Motor neuron (in vitro differentiated cells): Measurements from ENCODE around the gene NCAM2. TPM values are rescaled to one million over a fixed set of nuclear protein-coding genes. Genes with fewer than 3 reads are reported as not detected.
A peak's percentile ranks its signal among the peaks of the same experiment; 100 is the strongest.

Experiments used
- ATAC-seq, 8 experiments: fragments of 200-7000 bp; cut with Tn5 transposase; replicated peaks in 6 of 8; 2 replicates each; pipeline ENCODE4 v1.8.0; 2021; ENCODE audit warnings: mild to moderate bottlenecking in 8 of 8, moderate library complexity in 8 of 8
- H3K27ac ChIP-seq, 2 donors: fragments of 250-450 bp; sonication (Bioruptor Pico); 2 replicates each; pipeline ENCODE4 v1.9.0; 2021; ENCODE audit warnings: antibody characterized with exemption in 2 of 2, mild to moderate bottlenecking in 2 of 2, moderate library complexity in 1 of 2
- H3K4me1 ChIP-seq, 2 donors: fragments of 250-450 bp; sonication (Bioruptor Pico); replicated peaks in 1 of 2; 2 replicates each; pipeline ENCODE4 v1.6.1; 2021; ENCODE audit warnings: antibody characterized with exemption in 2 of 2, mild to moderate bottlenecking in 2 of 2, moderate library complexity in 1 of 2
- H3K4me3 ChIP-seq, 5 donors: fragments of 250-450 bp; sonication (Bioruptor Pico); 2 replicates each; pipeline ENCODE4 v1.9.0; 2021; ENCODE audit warnings: antibody characterized with exemption in 5 of 5, mild to moderate bottlenecking in 5 of 5, moderate library complexity in 4 of 5
- WGBS, 10 experiments: fragments of 450-650 bp; shearing (Covaris generic); methylation state at CpG; one replicate each; pipeline ENCODE4 v1.0.0; 2022; 5-methylcytosine and 5-hydroxymethylcytosine counted together
- in situ Hi-C, 9 experiments: fragments of 400-800 bp; cut with MboI; loops; one replicate each; pipeline ENCODE4 v1.15.0; 2021; ENCODE audit warnings: low sequenced_read_pairs in 9 of 9, low pct_unique_long_range_greater_than_20kb in 2 of 9; ENCODE audit not compliant: unreplicated experiment in 9 of 9
- total RNA-seq, 8 experiments: library from RNA; unstranded; fragments of 300-600 nt; gene quantifications; 2 replicates each; pipeline versions ENCODE4 v1.2.3 to v1.2.4, GENCODE V29; 2022

NCAM2 gene
- total RNA-seq, 8 experiments from 2014 or later = 0.35 to 15.4 (median 8.5) TPM; not detected in 1

GRCh38 chr21:21196848-21197247 lies 198.6 kb downstream of the NCAM2 start:
- ATAC-seq = no peak
- peaks cover 0 to under 1% of the 10 kb centered on the region in 2 donors for H3K4me1 ChIP-seq
- WGBS, 10 experiments = 55 to 100% (median 89%) methylated on average over 1 to 10 of the region's 11 CpGs; no CpG with 5 or more reads in 1 of the 10 experiments
- in situ Hi-C loops = no loop called here
- H3K4me3 ChIP-seq = no peak overlapping the region
- no peak overlapping the region for H3K27ac ChIP-seq

- WGBS, 10 experiments = 41 to 98% (median 76%) methylated on average over 1 to 7 of the region's 7 CpGs
Observed at GRCh38 chr21:21199342-21200102, 201.3 kb downstream of the NCAM2 start.

GRCh38 chr21:21200103-21200938 lies 202.1 kb downstream of the NCAM2 start:
- H3K4me3 ChIP-seq = no peak overlapping the region
- no peaks in the 10 kb centered on the region for H3K4me1 ChIP-seq
- in situ Hi-C loops = no loop called here
- WGBS, 10 experiments = 5 to 86% (median 69%) methylated on average over 2 to 6 of the region's 6 CpGs
- peak in 7 of 8 experiments; percentile 40 to 94 (median 54) for ATAC-seq
- no peak overlapping the region for H3K27ac ChIP-seq

More at GRCh38 chr21:21199342-21200102, 201.3 kb downstream of the NCAM2 start:
- Histone ChIP-seq H3K27ac (no peak overlapping the region), H3K4me3 (no peak overlapping the region), H3K4me1 (no peaks in the 10 kb centered on the region)
- in situ Hi-C loops = no loop called here
- ATAC-seq = no peak

- Histone ChIP-seq H3K27ac (no peak overlapping the region), H3K4me3 (no peak overlapping the region), H3K4me1 (no peaks in the 10 kb centered on the region)
- WGBS, 10 experiments = 0 to 93% (median 58%) methylated on average over 1 to 5 of the region's 5 CpGs
- ATAC-seq = no peak
- in situ Hi-C loops = no loop called here
Observed at GRCh38 chr21:21200939-21201615, 202.9 kb downstream of the NCAM2 start.

- Histone ChIP-seq H3K27ac (no peak overlapping the region), H3K4me1 (peaks cover 0 to 2% of the 10 kb centered on the region in 2 donors), H3K4me3 (no peak overlapping the region)
- WGBS, 10 experiments = 100% methylated on average over 1 of the region's 1 CpG; no CpG with 5 or more reads in 2 of the 10 experiments
- in situ Hi-C loops = no loop called here
- ATAC-seq = no peak
Observed at GRCh38 chr21:21203822-21204339, 205.7 kb downstream of the NCAM2 start.

GRCh38 chr21:21204366-21204996 lies 206.3 kb downstream of the NCAM2 start:
- 56 to 100% (median 84%) methylated on average over 4 to 5 of the region's 5 CpGs; no CpG with 5 or more reads in 1 of the 10 experiments for WGBS, 10 experiments
- ATAC-seq = no peak
- in situ Hi-C loops = no loop called here

GRCh38 chr21:21205604-21206003 lies 207.4 kb downstream of the NCAM2 start:
- Histone ChIP-seq H3K4me3 (no peak overlapping the region), H3K27ac (no peak overlapping the region), H3K4me1 (peaks cover 0 to 2% of the 10 kb centered on the region in 2 donors)
- ATAC-seq = no peak
- in situ Hi-C loops = no loop called here
- WGBS, 10 experiments = 9 to 86% (median 43%) methylated on average over 1 of the region's 1 CpG; no CpG with 5 or more reads in 4 of the 10 experiments

More at GRCh38 chr21:21204366-21204996, 206.3 kb downstream of the NCAM2 start:
- Histone ChIP-seq H3K4me1 (peaks cover 0 to 2% of the 10 kb centered on the region in 2 donors), H3K4me3 (no peak overlapping the region), H3K27ac (no peak overlapping the region)

- ATAC-seq = no peak
- Histone ChIP-seq H3K27ac (no peak overlapping the region), H3K4me1 (peaks cover 0 to 2% of the 10 kb centered on the region in 2 donors), H3K4me3 (no peak overlapping the region)
- in situ Hi-C loops = no loop called here
- WGBS, 10 experiments = 7 to 76% (median 23%) methylated on average over 1 to 2 of the region's 2 CpGs
Observed at GRCh38 chr21:21210552-21210951, 212.3 kb downstream of the NCAM2 start.

GRCh38 chr21:21213297-21213696 lies 215.1 kb downstream of the NCAM2 start:
- no peaks in the 10 kb centered on the region for H3K4me1 ChIP-seq
- no peak overlapping the region for H3K4me3 ChIP-seq
- no peak overlapping the region for H3K27ac ChIP-seq
- in situ Hi-C loops = no loop called here
- ATAC-seq = no peak
- WGBS, 10 experiments = 0 to 100% (median 60%) methylated on average over 1 of the region's 1 CpG; no CpG with 5 or more reads in 4 of the 10 experiments

- in situ Hi-C loops = no loop called here
- 0 to 100% (median 50%) methylated on average over 1 to 2 of the region's 2 CpGs; no CpG with 5 or more reads in 1 of the 10 experiments for WGBS, 10 experiments
- Histone ChIP-seq H3K4me1 (no peaks in the 10 kb centered on the region), H3K27ac (no peak overlapping the region), H3K4me3 (no peak overlapping the region)
- no peak for ATAC-seq
Observed at GRCh38 chr21:21216047-21216446, 217.8 kb downstream of the NCAM2 start.

- no peak overlapping the region for H3K27ac ChIP-seq
- WGBS, 10 experiments = 0 to 100% (median 61%) methylated on average over 1 of the region's 1 CpG; no CpG with 5 or more reads in 4 of the 10 experiments
- H3K4me1 ChIP-seq = no peaks in the 10 kb centered on the region
- H3K4me3 ChIP-seq = no peak overlapping the region
- ATAC-seq = no peak
- in situ Hi-C loops = no loop called here
Observed at GRCh38 chr21:21226472-21226871, 228.3 kb downstream of the NCAM2 start.

GRCh38 chr21:21230672-21231071 lies 232.5 kb downstream of the NCAM2 start:
- no peaks in the 10 kb centered on the region for H3K4me1 ChIP-seq
- no peak overlapping the region for H3K4me3 ChIP-seq
- H3K27ac ChIP-seq = no peak overlapping the region
- in situ Hi-C loops = no loop called here
- WGBS, 10 experiments = 26 to 97% (median 82%) methylated on average over 1 to 3 of the region's 3 CpGs; no CpG with 5 or more reads in 1 of the 10 experiments
- no peak for ATAC-seq
